ENCODE results near the gene PARP11. TPM values are rescaled to one million over a fixed set of nuclear protein-coding genes. Genes with fewer than 3 reads are reported as not detected.

Gene PARP11
- total and polyA plus RNA-seq, 2 experiments from 2014 or later, result 3.1 to 9.4 TPM

GRCh38 chr12:3902921-3903320, 29.7 kb upstream of the PARP11 start:
- H3K27ac ChIP-seq, result no peak overlapping the region
- no peaks in the 10 kb centered on the region for H3K9me2 ChIP-seq (replicated peaks; ENCODE audit: insufficient read depth)
- DNase-seq (ENCODE audit: low spot score), result no peak
- no peaks in the 10 kb centered on the region for H3K36me3 ChIP-seq (replicated peaks; ENCODE audit: insufficient read depth, low read depth)
- no peaks in the 10 kb centered on the region for H4K20me1 ChIP-seq (ENCODE audit: insufficient read depth, poor library complexity, severe bottlenecking)
- H2AFZ ChIP-seq, result no peak overlapping the region
- H3K79me2 ChIP-seq, result no peaks in the 10 kb centered on the region
- no peak overlapping the region for H3K4me3 ChIP-seq
- TF ChIP-seq, protein P1, sequence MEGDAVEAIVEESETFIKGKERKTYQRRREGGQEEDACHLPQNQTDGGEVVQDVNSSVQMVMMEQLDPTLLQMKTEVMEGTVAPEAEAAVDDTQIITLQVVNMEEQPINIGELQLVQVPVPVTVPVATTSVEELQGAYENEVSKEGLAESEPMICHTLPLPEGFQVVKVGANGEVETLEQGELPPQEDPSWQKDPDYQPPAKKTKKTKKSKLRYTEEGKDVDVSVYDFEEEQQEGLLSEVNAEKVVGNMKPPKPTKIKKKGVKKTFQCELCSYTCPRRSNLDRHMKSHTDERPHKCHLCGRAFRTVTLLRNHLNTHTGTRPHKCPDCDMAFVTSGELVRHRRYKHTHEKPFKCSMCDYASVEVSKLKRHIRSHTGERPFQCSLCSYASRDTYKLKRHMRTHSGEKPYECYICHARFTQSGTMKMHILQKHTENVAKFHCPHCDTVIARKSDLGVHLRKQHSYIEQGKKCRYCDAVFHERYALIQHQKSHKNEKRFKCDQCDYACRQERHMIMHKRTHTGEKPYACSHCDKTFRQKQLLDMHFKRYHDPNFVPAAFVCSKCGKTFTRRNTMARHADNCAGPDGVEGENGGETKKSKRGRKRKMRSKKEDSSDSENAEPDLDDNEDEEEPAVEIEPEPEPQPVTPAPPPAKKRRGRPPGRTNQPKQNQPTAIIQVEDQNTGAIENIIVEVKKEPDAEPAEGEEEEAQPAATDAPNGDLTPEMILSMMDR (IDR thresholded peaks at IDR 0.05; ENCODE audit: poor library complexity), result no peak
- TF ChIP-seq EZH2 (IDR thresholded peaks at IDR 0.05; ENCODE audit: borderline replicate concordance) (no peak), EZH2phosphoT487 (IDR thresholded peaks at IDR 0.05; ENCODE audit: low read depth, severe bottlenecking, unreplicated experiment) (no peak)
- no peaks in the 10 kb centered on the region for H3K27me3 ChIP-seq
- H3K4me1 ChIP-seq (ENCODE audit: insufficient read depth), result no peaks in the 10 kb centered on the region
- no peak overlapping the region for H3K4me2 ChIP-seq
- no peaks in the 10 kb centered on the region for H3K9me3 ChIP-seq (ENCODE audit: low read depth)

GRCh38 chr12:3901116-3901515, 27.9 kb upstream of the PARP11 start:
- no peak for DNase-seq (ENCODE audit: low spot score)
- Histone ChIP-seq H3K27ac (no peak overlapping the region), H3K4me1 (ENCODE audit: insufficient read depth) (peaks cover 8% of the 10 kb centered on the region), H4K20me1 (ENCODE audit: insufficient read depth, poor library complexity, severe bottlenecking) (no peaks in the 10 kb centered on the region), H3K9me2 (replicated peaks; ENCODE audit: insufficient read depth) (no peaks in the 10 kb centered on the region), H3K9me3 (ENCODE audit: low read depth) (no peaks in the 10 kb centered on the region), H3K79me2 (no peaks in the 10 kb centered on the region), H3K4me3 (no peak overlapping the region), H3K4me2 (no peak overlapping the region), H3K27me3 (no peaks in the 10 kb centered on the region), H2AFZ (no peak overlapping the region), H3K36me3 (replicated peaks; ENCODE audit: insufficient read depth, low read depth) (no peaks in the 10 kb centered on the region)
- no peak for TF ChIP-seq EZH2phosphoT487 (IDR thresholded peaks at IDR 0.05; ENCODE audit: low read depth, severe bottlenecking, unreplicated experiment)
- TF ChIP-seq, protein P1 (IDR thresholded peaks at IDR 0.05; ENCODE audit: poor library complexity), result no peak
- TF ChIP-seq EZH2 (IDR thresholded peaks at IDR 0.05; ENCODE audit: borderline replicate concordance), result no peak

DNA sequence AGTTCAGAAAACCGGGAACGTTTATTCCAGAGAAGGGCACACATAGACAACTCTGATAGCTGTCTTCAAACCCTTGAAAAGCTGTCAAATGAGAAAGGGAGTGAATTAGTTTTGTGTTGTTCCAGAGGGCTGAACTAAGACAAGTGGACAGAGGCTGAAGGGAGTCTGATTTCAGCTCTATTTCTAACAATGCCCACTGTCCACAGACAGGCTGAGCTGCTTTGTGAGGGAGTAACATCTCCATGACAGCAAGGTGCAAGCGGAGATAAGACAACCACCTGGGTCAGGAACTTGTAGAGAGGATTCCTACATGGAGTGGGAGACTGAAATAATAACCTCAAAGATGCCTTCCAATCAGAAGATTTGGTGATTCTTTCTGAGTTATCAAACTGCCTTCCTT, 25.6 kb upstream of the PARP11 start:
- TF ChIP-seq EZH2 (IDR thresholded peaks at IDR 0.05; ENCODE audit: borderline replicate concordance), result no peak
- TF ChIP-seq, protein P1 (IDR thresholded peaks at IDR 0.05; ENCODE audit: poor library complexity), result no peak
- TF ChIP-seq EZH2phosphoT487 (IDR thresholded peaks at IDR 0.05; ENCODE audit: low read depth, severe bottlenecking, unreplicated experiment), result no peak
- 91% methylated on average over 3 of the region's 3 CpGs for WGBS (ENCODE audit: low lambda C conversion rate, missing lambda C conversion rate)
- Histone ChIP-seq H3K9me2 (replicated peaks; ENCODE audit: insufficient read depth) (no peaks in the 10 kb centered on the region), H4K20me1 (ENCODE audit: insufficient read depth, poor library complexity, severe bottlenecking) (no peaks in the 10 kb centered on the region), H3K79me2 (no peaks in the 10 kb centered on the region), H3K27me3 (no peaks in the 10 kb centered on the region), H3K27ac (no peak overlapping the region), H3K4me2 (no peak overlapping the region), H3K4me3 (no peak overlapping the region), H3K9me3 (ENCODE audit: low read depth) (no peaks in the 10 kb centered on the region), H3K4me1 (ENCODE audit: insufficient read depth) (peaks cover 8% of the 10 kb centered on the region), H2AFZ (no peak overlapping the region), H3K36me3 (replicated peaks; ENCODE audit: insufficient read depth, low read depth) (no peaks in the 10 kb centered on the region)
- no peak for DNase-seq (ENCODE audit: low spot score)

- TF ChIP-seq EZH2 (IDR thresholded peaks at IDR 0.05; ENCODE audit: borderline replicate concordance) (no peak), EZH2phosphoT487 (IDR thresholded peaks at IDR 0.05; ENCODE audit: low read depth, severe bottlenecking, unreplicated experiment) (no peak)
- TF ChIP-seq, protein P1 (IDR thresholded peaks at IDR 0.05; ENCODE audit: poor library complexity), result no peak
- no peak overlapping the region for H3K27ac ChIP-seq
- H3K79me2 ChIP-seq, result no peaks in the 10 kb centered on the region
- no peak overlapping the region for H3K4me2 ChIP-seq
- H3K4me3 ChIP-seq, result no peak overlapping the region
- no peaks in the 10 kb centered on the region for H3K9me2 ChIP-seq (replicated peaks; ENCODE audit: insufficient read depth)
- H2AFZ ChIP-seq, result no peak overlapping the region
- no peaks in the 10 kb centered on the region for H3K36me3 ChIP-seq (replicated peaks; ENCODE audit: insufficient read depth, low read depth)
- H4K20me1 ChIP-seq (ENCODE audit: insufficient read depth, poor library complexity, severe bottlenecking), result no peaks in the 10 kb centered on the region
- WGBS (ENCODE audit: low lambda C conversion rate, missing lambda C conversion rate), result 79% methylated on average over 7 of the region's 7 CpGs
- no peaks in the 10 kb centered on the region for H3K27me3 ChIP-seq
- no peak for DNase-seq (ENCODE audit: low spot score)
- peaks cover 8% of the 10 kb centered on the region for H3K4me1 ChIP-seq (ENCODE audit: insufficient read depth)
- H3K9me3 ChIP-seq (ENCODE audit: low read depth), result no peaks in the 10 kb centered on the region
These were observed 24.3 kb upstream of the PARP11 start for GRCh38 chr12:3897371-3897971.

Data from hepatocyte (in vitro differentiated cells).